ENCODE data around the gene TMEM179. TPM values are rescaled to one million over a fixed set of nuclear protein-coding genes. Genes with fewer than 3 reads are reported as not detected.

The TMEM179 gene
- total RNA-seq, 2 donors from 2014 or later: 2.6 to 9.6 TPM

GRCh38 chr14:104555430-104556255 lies 48.9 kb downstream of the TMEM179 start:
- DNase-seq (peak in 2 of 4 donors; percentile 4 to 6), ATAC-seq (no peak)
- H3K27ac ChIP-seq: no peak overlapping the region
- no peaks in the 10 kb centered on the region for H3K4me1 ChIP-seq
- H3K36me3 ChIP-seq (replicated peaks in 1 of 2; ENCODE audit: insufficient read depth in 1 of 2, low read depth in 2 of 2): no peaks in the 10 kb centered on the region
- no peaks in the 10 kb centered on the region for H3K9me3 ChIP-seq
- intact Hi-C loops (cut with DNase I): no loop called here
- WGBS, 2 donors: 71 to 77% methylated on average over 11 of the region's 11 CpGs
- TF ChIP-seq CTCF (IDR thresholded peaks at IDR 0.05) (no peak), POLR2A (IDR thresholded peaks at IDR 0.05) (no peak)
- H3K27me3 ChIP-seq: no peaks in the 10 kb centered on the region
- H3K4me3 ChIP-seq: no peak overlapping the region

- TF ChIP-seq POLR2A (IDR thresholded peaks at IDR 0.05): no peak
- no peak for TF ChIP-seq CTCF (IDR thresholded peaks at IDR 0.05)
- Histone ChIP-seq H3K4me3 (no peak overlapping the region), H3K9me3 (no peaks in the 10 kb centered on the region), H3K27ac (no peak overlapping the region), H3K4me1 (no peaks in the 10 kb centered on the region), H3K36me3 (replicated peaks in 1 of 2; ENCODE audit: insufficient read depth in 1 of 2, low read depth in 2 of 2) (no peaks in the 10 kb centered on the region), H3K27me3 (no peaks in the 10 kb centered on the region)
- intact Hi-C loops (cut with DNase I): no loop called here
- 52 to 81% methylated on average over 6 to 25 of the region's 26 CpGs for WGBS, 2 donors
- no peak for ATAC-seq
- peak in 3 of 4 donors; percentile 4 to 12 (median 6) for DNase-seq
Observed at GRCh38 chr14:104554608-104555429, 49.8 kb downstream of the TMEM179 start.

- Histone ChIP-seq H3K9me3 (no peaks in the 10 kb centered on the region), H3K4me3 (no peak overlapping the region), H3K4me1 (no peaks in the 10 kb centered on the region), H3K27ac (no peak overlapping the region), H3K27me3 (no peaks in the 10 kb centered on the region), H3K36me3 (replicated peaks in 1 of 2; ENCODE audit: insufficient read depth in 1 of 2, low read depth in 2 of 2) (no peaks in the 10 kb centered on the region)
- intact Hi-C loops (cut with DNase I): no loop called here
- peak in 3 of 4 donors; percentile 1 to 8 (median 6) for DNase-seq
- ATAC-seq: no peak
- TF ChIP-seq CTCF (IDR thresholded peaks at IDR 0.05) (no peak), POLR2A (IDR thresholded peaks at IDR 0.05) (no peak)
- WGBS, 2 donors: 50% methylated on average over 12 of the region's 12 CpGs; no CpG with 5 or more reads in 1 of the 2 donors
Observed at GRCh38 chr14:104554088-104554607, 50.4 kb downstream of the TMEM179 start.

GRCh38 chr14:104553166-104554087 lies 51.1 kb downstream of the TMEM179 start:
- WGBS, 2 donors: 58 to 74% methylated on average over 22 to 30 of the region's 30 CpGs
- ATAC-seq (no peak), DNase-seq (peak in 2 of 4 donors; percentile 1 to 7)
- Histone ChIP-seq H3K4me1 (no peaks in the 10 kb centered on the region), H3K9me3 (no peaks in the 10 kb centered on the region), H3K36me3 (replicated peaks in 1 of 2; ENCODE audit: insufficient read depth in 1 of 2, low read depth in 2 of 2) (no peaks in the 10 kb centered on the region), H3K27ac (no peak overlapping the region), H3K4me3 (no peak overlapping the region), H3K27me3 (no peaks in the 10 kb centered on the region)
- TF ChIP-seq CTCF (IDR thresholded peaks at IDR 0.05): no peak
- no peak for TF ChIP-seq POLR2A (IDR thresholded peaks at IDR 0.05)
- intact Hi-C loops (cut with DNase I): no loop called here
